K562 (cell line): ENCODE data around the gene UHRF1. TPM values are rescaled to one million over a fixed set of nuclear protein-coding genes. Genes with fewer than 3 reads are reported as not detected.

Source experiments
- ATAC-seq: fragments of 200-7000 bp; cut with Tn5 transposase; 3 replicates; pipeline ENCODE4 v1.9.1; 2020; ENCODE audit warnings: moderate library complexity
- BruUV-seq: library from RNA; stranded (reverse); fragments of 400-500 nt; replicated peaks from 2 replicates; lab custom pipeline; 2021; lab: Mats Ljungman, UMichigan
- CTCF ChIA-PET: fragments of 300-600 bp; formaldehyde crosslinking; extraction: SDS; loops from one replicate; lab custom pipeline; 2021; ENCODE audit warnings: low intra/inter-chr PET ratio; lab: Yijun Ruan, JAX
- POLR2A ChIA-PET: fragments of 300-600, 350-650 bp; sonication (Branson Sonifier 250); formaldehyde crosslinking; extraction: SDS; loops from one replicate; lab custom pipeline; 2021; ENCODE audit warnings: antibody characterized with exemption, inconsistent platforms; lab: Yijun Ruan, JAX
- DNase-seq, 4 experiments: peaks; one replicate each; pipeline versions ENCODE4 v3.0.0 to v3.0.0-alpha.2; 2011 to 2018; ENCODE audit warnings: low spot score in 3 of 4, mixed read lengths in 3 of 4; ENCODE audit errors: extremely low read depth in 1 of 4
- FAIRE-seq: peaks from 2 replicates; lab custom pipeline; 2011; peaks lifted over from hg19 to GRCh38; lab: Jason Lieb, UNC
- H2AFZ ChIP-seq: 2 replicates; pipeline ENCODE4 v1.6.0; 2011; ENCODE audit warnings: low read depth, low read length, control low read depth, inconsistent platforms
- H3K27ac ChIP-seq: fragments of 200-600 bp; 3 replicates; pipeline ENCODE4 v1.8.0; 2011; ENCODE audit warnings: low read depth, mild to moderate bottlenecking, control low read depth, inconsistent platforms, low read length, moderate library complexity, mixed read lengths; ENCODE audit errors: extremely low read depth
- H3K27me3 ChIP-seq, 2 experiments: fragments of 300-600 bp in 1 of 2; 2 replicates in 1 of 2; 3 replicates in 1 of 2; pipeline versions ENCODE4 v1.6.0 to v1.8.0; 2011; ENCODE audit warnings: inconsistent platforms in 2 of 2, low read length in 2 of 2, mild to moderate bottlenecking in 1 of 2, mixed read lengths in 1 of 2, moderate library complexity in 1 of 2; ENCODE audit not compliant: control insufficient read depth in 2 of 2, insufficient read depth in 2 of 2
- H3K36me3 ChIP-seq: fragments of 300-600 bp; 3 replicates; pipeline ENCODE4 v1.8.0; 2011; ENCODE audit warnings: mild to moderate bottlenecking, low read length, inconsistent platforms; ENCODE audit not compliant: control insufficient read depth, insufficient read depth
- H3K4me1 ChIP-seq, 2 experiments: fragments of 200-600 bp in 1 of 2; replicated peaks in 1 of 2; 2 replicates in 1 of 2; 3 replicates in 1 of 2; pipeline versions ENCODE4 v1.5.1 to v1.8.0; 2011; ENCODE audit warnings: inconsistent platforms in 2 of 2, low read length in 2 of 2, mild to moderate bottlenecking in 1 of 2, mixed read lengths in 1 of 2, moderate library complexity in 1 of 2; ENCODE audit not compliant: control insufficient read depth in 2 of 2, insufficient read depth in 2 of 2
- H3K4me2 ChIP-seq: 2 replicates; pipeline ENCODE4 v1.6.1; 2011; ENCODE audit warnings: low read length, control low read depth, inconsistent platforms, mixed read lengths; ENCODE audit not compliant: insufficient read depth
- H3K4me3 ChIP-seq: fragments of 200-600 bp; sonication (generic), shearing (Covaris generic); 2 replicates; pipeline ENCODE4 v1.5.1; 2016; ENCODE audit warnings: control low read depth, inconsistent platforms
- H3K79me2 ChIP-seq: fragments of 200-600 bp; 3 replicates; pipeline ENCODE4 v1.8.0; 2011; ENCODE audit warnings: low read length, inconsistent platforms; ENCODE audit not compliant: control insufficient read depth, insufficient read depth
- H3K9ac ChIP-seq, 2 experiments: 2 replicates each; pipeline versions ENCODE4 v1.6.0 to v1.6.1; 2011; ENCODE audit warnings: low read depth in 2 of 2, low read length in 2 of 2, control low read depth in 1 of 2, inconsistent platforms in 1 of 2, mild to moderate bottlenecking in 1 of 2, mixed read lengths in 1 of 2; ENCODE audit not compliant: insufficient read depth in 1 of 2
- H3K9me1 ChIP-seq: one replicate; pipeline ENCODE4 v1.6.0; 2011; ENCODE audit warnings: inconsistent platforms, mild to moderate bottlenecking, low read length, moderate library complexity; ENCODE audit not compliant: control insufficient read depth, insufficient read depth
- H3K9me3 ChIP-seq: replicated peaks from 2 replicates; pipeline ENCODE4 v1.5.1; 2011; ENCODE audit warnings: low read depth, low read length, inconsistent platforms; ENCODE audit not compliant: control insufficient read depth, insufficient read depth
- H4K20me1 ChIP-seq: replicated peaks from 2 replicates; pipeline ENCODE4 v1.6.1; 2011; ENCODE audit warnings: low read length, inconsistent platforms, mixed read lengths; ENCODE audit not compliant: control insufficient read depth, insufficient read depth
- CHD4 ChIP-seq: fragments of 200-600 bp; sonication (generic); IDR thresholded peaks from 3 replicates; pipeline ENCODE4 v1.6.1; 2012; ENCODE audit warnings: low read depth, mild to moderate bottlenecking, mixed read lengths, low read length, inconsistent platforms; ENCODE audit not compliant: insufficient read depth, insufficient replicate concordance, poor library complexity, severe bottlenecking
- E2F3 ChIP-seq: fragments of 250-450 bp; sonication (Bioruptor Pico); IDR thresholded peaks from 2 replicates; pipeline ENCODE4 v1.4.0; 2020; ENCODE audit warnings: mild to moderate bottlenecking
- NFE2L1 ChIP-seq: fragments of 450-650 bp; IDR thresholded peaks from 2 replicates; pipeline ENCODE4 v1.6.1; 2016; ENCODE audit warnings: missing genetic modification characterization, low read depth, mild to moderate bottlenecking, missing compliant biosample characterization, moderate library complexity, borderline replicate concordance
- POLR2G ChIP-seq: fragments of 200-400 bp; formaldehyde crosslinking; IDR thresholded peaks from 2 replicates; pipeline ENCODE4 v1.6.1; 2017; ENCODE audit warnings: low read depth, mild to moderate bottlenecking, antibody characterized with exemption, low read length, moderate library complexity
- XRCC3 ChIP-seq: fragments of 450-650 bp; IDR thresholded peaks from 2 replicates; pipeline ENCODE4 v1.6.1; 2017; ENCODE audit warnings: mild to moderate bottlenecking, moderate library complexity
- ZC3H8 ChIP-seq: fragments of 450-650 bp; IDR thresholded peaks from 2 replicates; pipeline ENCODE4 v1.6.1; 2017
- ZNF175 ChIP-seq: fragments of 200-800 bp; sonication (Bioruptor generic); IDR thresholded peaks from 2 replicates; pipeline ENCODE4 v1.6.1; 2016; ENCODE audit warnings: low read depth, mild to moderate bottlenecking, missing genetic modification characterization, missing compliant biosample characterization
- ZNF589 ChIP-seq: fragments of 200-800 bp; sonication (Bioruptor generic); IDR thresholded peaks from 2 replicates; pipeline ENCODE4 v1.6.1; 2016; ENCODE audit warnings: low read depth, missing genetic modification characterization, missing compliant biosample characterization
- WGBS: fragments of 100-300 bp; shearing (Covaris generic); methylation state at CpG from one replicate; pipeline ENCODE4 v1.1.6; 2016; ENCODE audit warnings: low coverage, mixed read lengths; ENCODE audit not compliant: insufficient coverage; ENCODE audit errors: missing lambda C conversion rate; 5-methylcytosine and 5-hydroxymethylcytosine counted together
- in situ Hi-C: fragments of 300-500 bp; cut with MboI; formaldehyde crosslinking; loops from 4 replicates; pipeline ENCODE4 v1.15.0; 2018; ENCODE audit warnings: inconsistent platforms, mixed read lengths
- intact Hi-C: fragments of 100-400 bp; cut with micrococcal nuclease; formaldehyde crosslinking; loops from 2 replicates; pipeline ENCODE4 v1.14.2; 2022
- polyA plus RNA-seq, 8 experiments: library from polyadenylated mRNA; depleted of rRNA in 4 of 8; stranded (reverse) in 5 of 8; unstranded in 3 of 8; fragments of >200 nt; fragmentation: Nextera tagmentation in 2 of 8; fragmentation: Illumina TruSeq in 1 of 8; extraction: Ambion mirVana in 2 of 8; extraction: Trizol in 1 of 8; gene quantifications; 2 replicates each; pipeline versions ENCODE4 v1.2.1 to v1.2.3, GENCODE V29; 2011 to 2014; ENCODE audit warnings: inconsistent platforms in 1 of 8, missing spikeins in 1 of 8
- total RNA-seq, 7 experiments: library from RNA; depleted of rRNA in 6 of 7; stranded (reverse); fragments of >200 nt in 6 of 7; fragmentation: Illumina TruSeq in 2 of 7; extraction: Trizol in 2 of 7; gene quantifications; 2 replicates each; pipeline versions ENCODE4 v1.2.1 to v1.2.3, GENCODE V29; 2011 to 2021; ENCODE audit warnings: low replicate concordance in 1 of 7
- TF ChIP-seq, protein P1 (sequence below): fragments of 200-800 bp; sonication (Bioruptor generic); IDR thresholded peaks from 2 replicates; pipeline ENCODE4 v1.6.1; 2017; ENCODE audit warnings: missing genetic modification characterization, missing compliant biosample characterization
- TF ChIP-seq, protein P2 (sequence below): sonication (generic); formaldehyde crosslinking; IDR thresholded peaks from 2 replicates; pipeline ENCODE4 v1.5.0; 2020; ENCODE audit warnings: missing genetic modification reagents
- TF ChIP-seq, protein P3 (sequence below): fragments of 250-450 bp; sonication (Bioruptor Pico); IDR thresholded peaks from 2 replicates; pipeline ENCODE4 v1.8.0; 2022; ENCODE audit warnings: inconsistent platforms

The UHRF1 gene
- total and polyA plus RNA-seq, 9 of the 15 experiments (the other 6 are each of a cell fraction or from before 2014, with no cell fraction given), result 6.0 to 101 (median 30.9) TPM

DNA sequence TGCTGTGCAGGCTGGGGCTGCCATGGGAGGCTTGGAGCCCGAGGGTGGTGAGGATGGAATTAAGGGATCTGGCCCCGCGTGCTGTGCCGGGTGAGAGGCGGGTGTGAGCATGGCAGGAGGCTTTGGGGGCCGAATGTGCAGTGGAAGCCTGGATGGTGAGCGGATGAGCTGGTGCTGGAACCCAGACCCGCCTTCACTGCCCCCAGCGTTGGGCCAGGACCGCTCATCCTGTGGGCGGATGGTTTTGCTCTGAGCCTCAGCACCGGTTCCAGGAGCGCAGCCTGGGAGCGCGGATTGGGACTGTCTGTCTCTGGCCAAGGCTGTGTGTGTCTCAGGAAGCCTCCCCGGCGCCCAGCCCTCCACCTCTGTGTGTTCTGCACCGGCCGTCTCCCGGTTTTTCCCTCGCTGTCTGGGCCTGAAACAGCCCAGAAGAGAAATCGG lies 76.3 kb downstream of the UHRF1 start:
- in situ Hi-C loops (no loop called here), intact Hi-C loops (no loop called here)
- peaks cover 68% of the 10 kb centered on the region for H3K79me2 ChIP-seq
- H3K9me3 ChIP-seq, result no peaks in the 10 kb centered on the region
- H3K4me3 ChIP-seq, result no peak overlapping the region
- peak overlapping the region in 1 of 2 experiments; percentile 0; a peak in 2 of 4 replicates for H3K9ac ChIP-seq
- FAIRE-seq (no peak), ATAC-seq (no peak), DNase-seq (no peak)
- peaks cover 83% of the 10 kb centered on the region for H4K20me1 ChIP-seq
- H3K27me3 ChIP-seq, result no peaks in the 10 kb centered on the region
- H2AFZ ChIP-seq, result no peak overlapping the region
- ChIA-PET POLR2A (interaction anchor here (0.7 to 1.0 kb wide), 2 partner anchors 10 to 14 kb away, joined by 3 to 4 read pairs; no protein-coding TSS in a partner anchor), CTCF (no interaction called here)
- peaks cover 15 to 61% of the 10 kb centered on the region in 2 experiments for H3K4me1 ChIP-seq
- no TSS peak for BruUV-seq
- H3K4me2 ChIP-seq, result no peak overlapping the region
- TF ChIP-seq, protein P1, sequence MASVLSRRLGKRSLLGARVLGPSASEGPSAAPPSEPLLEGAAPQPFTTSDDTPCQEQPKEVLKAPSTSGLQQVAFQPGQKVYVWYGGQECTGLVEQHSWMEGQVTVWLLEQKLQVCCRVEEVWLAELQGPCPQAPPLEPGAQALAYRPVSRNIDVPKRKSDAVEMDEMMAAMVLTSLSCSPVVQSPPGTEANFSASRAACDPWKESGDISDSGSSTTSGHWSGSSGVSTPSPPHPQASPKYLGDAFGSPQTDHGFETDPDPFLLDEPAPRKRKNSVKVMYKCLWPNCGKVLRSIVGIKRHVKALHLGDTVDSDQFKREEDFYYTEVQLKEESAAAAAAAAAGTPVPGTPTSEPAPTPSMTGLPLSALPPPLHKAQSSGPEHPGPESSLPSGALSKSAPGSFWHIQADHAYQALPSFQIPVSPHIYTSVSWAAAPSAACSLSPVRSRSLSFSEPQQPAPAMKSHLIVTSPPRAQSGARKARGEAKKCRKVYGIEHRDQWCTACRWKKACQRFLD (CRISPR knock-in tag), result no peak
- peak; percentile 49 for TF ChIP-seq POLR2G
- H3K27ac ChIP-seq, result no peak overlapping the region
- H3K36me3 ChIP-seq, result no peaks in the 10 kb centered on the region
- peaks cover 18% of the 10 kb centered on the region for H3K9me1 ChIP-seq
- 81% methylated on average over 15 of the region's 22 CpGs for WGBS

DNA sequence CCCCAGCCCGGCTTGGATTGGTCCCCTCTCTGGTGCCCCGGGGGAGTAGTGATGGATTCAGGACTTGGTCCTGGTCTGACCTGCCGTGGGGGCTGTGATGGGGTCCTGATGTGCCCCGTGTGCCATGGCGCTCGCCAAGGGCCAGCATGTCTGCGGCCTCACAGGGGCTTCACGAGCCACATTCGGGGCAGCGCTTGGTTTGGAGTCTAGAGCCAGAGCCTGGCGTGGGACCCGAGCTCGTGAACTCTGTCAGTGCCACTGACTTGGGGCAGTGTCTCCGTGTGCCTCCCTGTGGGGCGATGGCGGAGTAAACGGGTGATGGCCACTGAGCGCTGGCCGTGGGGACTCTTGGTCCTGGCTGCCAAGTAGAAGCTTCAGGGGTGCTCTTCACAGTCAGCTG lies 76.8 kb downstream of the UHRF1 start:
- Histone ChIP-seq H3K27me3 (no peaks in the 10 kb centered on the region), H3K4me3 (no peak overlapping the region), H3K36me3 (no peaks in the 10 kb centered on the region), H4K20me1 (peaks cover 80% of the 10 kb centered on the region), H2AFZ (no peak overlapping the region), H3K79me2 (peaks cover 70% of the 10 kb centered on the region), H3K9me1 (peaks cover 18% of the 10 kb centered on the region), H3K4me1 (peaks cover 15 to 56% of the 10 kb centered on the region in 2 experiments), H3K4me2 (no peak overlapping the region), H3K9me3 (no peaks in the 10 kb centered on the region), H3K9ac (peak overlapping the region in 1 of 2 experiments; percentile 62; a peak in 2 of 4 replicates), H3K27ac (no peak overlapping the region)
- in situ Hi-C loops (no loop called here), intact Hi-C loops (no loop called here)
- ChIA-PET POLR2A (interaction anchor here (1.0 kb wide), 1 partner anchor 14 kb away, joined by 3 read pairs; no protein-coding TSS in a partner anchor), CTCF (no interaction called here)
- ATAC-seq (no peak), DNase-seq (no peak), FAIRE-seq (no peak)
- BruUV-seq, result no TSS peak
- WGBS, result 88% methylated on average over 18 of the region's 19 CpGs
- TF ChIP-seq, protein P2, sequence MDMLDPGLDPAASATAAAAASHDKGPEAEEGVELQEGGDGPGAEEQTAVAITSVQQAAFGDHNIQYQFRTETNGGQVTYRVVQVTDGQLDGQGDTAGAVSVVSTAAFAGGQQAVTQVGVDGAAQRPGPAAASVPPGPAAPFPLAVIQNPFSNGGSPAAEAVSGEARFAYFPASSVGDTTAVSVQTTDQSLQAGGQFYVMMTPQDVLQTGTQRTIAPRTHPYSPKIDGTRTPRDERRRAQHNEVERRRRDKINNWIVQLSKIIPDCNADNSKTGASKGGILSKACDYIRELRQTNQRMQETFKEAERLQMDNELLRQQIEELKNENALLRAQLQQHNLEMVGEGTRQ (CRISPR knock-in tag), result no peak
- no peak for TF ChIP-seq ZC3H8
- no peak for TF ChIP-seq E2F3
- no peak for TF ChIP-seq ZNF589
- no peak for TF ChIP-seq CHD4
- TF ChIP-seq, protein P3, sequence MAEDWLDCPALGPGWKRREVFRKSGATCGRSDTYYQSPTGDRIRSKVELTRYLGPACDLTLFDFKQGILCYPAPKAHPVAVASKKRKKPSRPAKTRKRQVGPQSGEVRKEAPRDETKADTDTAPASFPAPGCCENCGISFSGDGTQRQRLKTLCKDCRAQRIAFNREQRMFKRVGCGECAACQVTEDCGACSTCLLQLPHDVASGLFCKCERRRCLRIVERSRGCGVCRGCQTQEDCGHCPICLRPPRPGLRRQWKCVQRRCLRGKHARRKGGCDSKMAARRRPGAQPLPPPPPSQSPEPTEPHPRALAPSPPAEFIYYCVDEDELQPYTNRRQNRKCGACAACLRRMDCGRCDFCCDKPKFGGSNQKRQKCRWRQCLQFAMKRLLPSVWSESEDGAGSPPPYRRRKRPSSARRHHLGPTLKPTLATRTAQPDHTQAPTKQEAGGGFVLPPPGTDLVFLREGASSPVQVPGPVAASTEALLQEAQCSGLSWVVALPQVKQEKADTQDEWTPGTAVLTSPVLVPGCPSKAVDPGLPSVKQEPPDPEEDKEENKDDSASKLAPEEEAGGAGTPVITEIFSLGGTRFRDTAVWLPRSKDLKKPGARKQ (CRISPR knock-in tag), result no peak
- no peak for TF ChIP-seq XRCC3
- TF ChIP-seq NFE2L1 (tag), result no peak
- TF ChIP-seq ZNF175 (CRISPR knock-in tag), result no peak
